Fibroblast of pulmonary artery (primary cell): Measurements from ENCODE around the gene GH2.
A peak's percentile ranks its signal among the peaks of the same experiment; 100 is the strongest.

ENCODE experiments used
- DNase-seq: peaks from one replicate; pipeline ENCODE4 v3.0.0-alpha.2; 2010; ENCODE audit warnings: low read depth
- H3K4me3 ChIP-seq: replicated peaks from 2 replicates; pipeline ENCODE4 v1.5.1; 2011; ENCODE audit warnings: low read depth, mild to moderate bottlenecking, control low read depth, low read length, moderate library complexity
- TF ChIP-seq, protein P1 (sequence below): IDR thresholded peaks from 2 replicates; pipeline ENCODE4 v1.5.1; 2011; ENCODE audit warnings: mild to moderate bottlenecking, control low read depth, low read length, inconsistent platforms; ENCODE audit errors: missing control alignments

The GH2 gene

DNA sequence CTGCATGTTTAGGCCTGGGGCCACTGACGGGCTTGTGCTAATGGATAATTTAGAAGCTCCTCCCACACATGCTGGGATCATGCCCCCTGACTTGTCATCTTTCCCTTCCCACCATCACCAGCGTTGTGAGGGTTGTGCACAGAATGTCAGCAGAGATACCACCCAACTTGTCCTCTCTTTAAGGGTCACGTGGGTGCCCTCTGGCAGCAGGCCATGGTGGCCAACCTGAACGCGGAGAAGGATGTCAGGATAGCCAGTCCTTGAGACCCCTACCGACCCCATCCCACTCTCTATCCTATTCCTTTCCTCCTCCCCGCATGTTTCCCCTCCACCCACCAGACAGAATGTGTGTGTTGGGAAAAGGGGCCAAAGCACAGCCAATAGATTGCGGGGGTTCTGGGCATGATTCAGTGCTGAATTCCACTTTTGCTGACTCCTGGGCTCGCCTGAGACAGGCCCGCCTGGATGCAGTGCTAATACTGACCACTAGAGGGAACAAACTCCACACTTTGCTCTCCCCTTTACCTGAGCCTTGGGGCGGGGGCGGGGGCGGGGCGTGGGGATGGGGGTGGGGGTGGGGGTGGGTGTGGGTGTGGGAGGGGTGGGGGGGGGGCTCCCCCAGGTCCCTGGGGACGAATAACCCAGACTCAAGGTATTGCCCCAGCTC, at the start of gene GH2:
Gene GH2 (minus strand): TSS at position 10 of the 667 bp plus-strand sequence. CDS start 143 bp downstream, outside the sequence.
- DNase-seq: peak; percentile 53
- H3K4me3 ChIP-seq: no peak within 1 kb of the TSS
- TF ChIP-seq, protein P1, sequence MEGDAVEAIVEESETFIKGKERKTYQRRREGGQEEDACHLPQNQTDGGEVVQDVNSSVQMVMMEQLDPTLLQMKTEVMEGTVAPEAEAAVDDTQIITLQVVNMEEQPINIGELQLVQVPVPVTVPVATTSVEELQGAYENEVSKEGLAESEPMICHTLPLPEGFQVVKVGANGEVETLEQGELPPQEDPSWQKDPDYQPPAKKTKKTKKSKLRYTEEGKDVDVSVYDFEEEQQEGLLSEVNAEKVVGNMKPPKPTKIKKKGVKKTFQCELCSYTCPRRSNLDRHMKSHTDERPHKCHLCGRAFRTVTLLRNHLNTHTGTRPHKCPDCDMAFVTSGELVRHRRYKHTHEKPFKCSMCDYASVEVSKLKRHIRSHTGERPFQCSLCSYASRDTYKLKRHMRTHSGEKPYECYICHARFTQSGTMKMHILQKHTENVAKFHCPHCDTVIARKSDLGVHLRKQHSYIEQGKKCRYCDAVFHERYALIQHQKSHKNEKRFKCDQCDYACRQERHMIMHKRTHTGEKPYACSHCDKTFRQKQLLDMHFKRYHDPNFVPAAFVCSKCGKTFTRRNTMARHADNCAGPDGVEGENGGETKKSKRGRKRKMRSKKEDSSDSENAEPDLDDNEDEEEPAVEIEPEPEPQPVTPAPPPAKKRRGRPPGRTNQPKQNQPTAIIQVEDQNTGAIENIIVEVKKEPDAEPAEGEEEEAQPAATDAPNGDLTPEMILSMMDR: peak; percentile 64

- TF ChIP-seq, protein P1: no peak
- no peak overlapping the region for H3K4me3 ChIP-seq
- no peak for DNase-seq
These were observed 49.3 kb upstream of the GH2 start for GRCh38 chr17:63930951-63931575.

- DNase-seq: no peak
- no peak overlapping the region for H3K4me3 ChIP-seq
- TF ChIP-seq, protein P1: no peak
These were observed 48.4 kb upstream of the GH2 start for GRCh38 chr17:63929860-63930766.

GRCh38 chr17:63928966-63929695, 47.4 kb upstream of the GH2 start:
- H3K4me3 ChIP-seq: no peak overlapping the region
- TF ChIP-seq, protein P1: no peak
- no peak for DNase-seq

DNA sequence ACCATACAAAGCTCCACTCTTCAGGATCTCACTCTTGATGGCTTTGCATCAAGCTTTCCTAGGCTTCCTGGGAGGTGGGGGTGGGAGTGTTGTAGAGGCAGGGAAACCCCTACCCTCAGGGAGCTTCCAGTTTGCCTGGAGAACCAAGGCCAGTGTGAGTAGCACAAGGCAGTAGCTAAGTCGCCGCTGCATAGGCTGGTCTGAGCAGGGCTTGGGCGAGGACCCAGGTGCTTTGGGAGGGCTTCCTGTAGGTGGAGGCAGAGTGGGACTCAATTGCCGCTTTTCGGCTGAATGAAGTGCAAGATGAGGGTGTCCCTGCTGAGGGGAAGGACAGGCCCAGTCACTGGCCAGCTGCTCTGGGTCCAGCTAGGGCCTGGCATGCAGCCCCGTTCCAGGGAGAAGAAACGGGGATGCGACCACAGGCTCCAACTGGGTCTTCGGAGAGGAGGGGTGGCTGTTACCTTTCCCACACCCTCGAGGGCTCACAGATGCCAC, 46.5 kb upstream of the GH2 start:
- no peak overlapping the region for H3K4me3 ChIP-seq
- DNase-seq: no peak
- TF ChIP-seq, protein P1: no peak

DNA sequence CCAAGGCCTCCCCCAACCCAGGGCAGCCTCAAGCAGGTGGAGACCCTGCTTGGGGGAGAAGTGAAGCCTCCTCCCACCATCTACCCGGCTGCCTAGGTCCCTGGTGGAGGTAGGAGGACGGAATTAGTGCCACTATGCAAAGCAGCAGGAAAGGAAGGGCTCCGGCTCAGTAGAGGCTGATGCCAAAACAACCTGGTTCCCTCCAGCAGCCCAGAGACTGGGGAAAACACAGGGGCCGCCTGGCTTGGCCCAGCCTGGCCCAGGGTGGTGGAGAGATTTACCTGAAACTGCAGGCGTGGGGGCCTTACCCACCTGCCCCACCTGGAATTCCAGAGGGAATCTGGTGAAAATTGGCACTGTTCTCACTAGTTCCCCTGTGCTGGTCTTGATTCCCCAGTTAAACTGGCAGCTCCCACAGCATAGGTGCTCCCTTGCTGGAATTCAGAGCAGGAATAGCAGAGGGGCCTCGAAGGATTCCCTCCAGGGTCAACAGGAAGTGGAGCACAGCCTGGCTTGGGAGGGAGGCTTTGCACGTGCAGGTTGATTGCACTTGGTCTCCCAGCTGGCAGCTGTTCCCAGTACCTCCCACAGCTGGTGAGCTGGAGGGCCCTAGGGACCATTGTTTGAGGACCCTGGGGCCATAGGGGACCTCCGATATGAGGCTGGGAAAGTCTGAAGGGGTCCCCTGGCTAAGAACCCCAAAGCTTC, 45.9 kb upstream of the GH2 start:
- DNase-seq: no peak
- H3K4me3 ChIP-seq: no peak overlapping the region
- TF ChIP-seq, protein P1: no peak
